ENCODE measurements around the gene ZBED4.

DNA sequence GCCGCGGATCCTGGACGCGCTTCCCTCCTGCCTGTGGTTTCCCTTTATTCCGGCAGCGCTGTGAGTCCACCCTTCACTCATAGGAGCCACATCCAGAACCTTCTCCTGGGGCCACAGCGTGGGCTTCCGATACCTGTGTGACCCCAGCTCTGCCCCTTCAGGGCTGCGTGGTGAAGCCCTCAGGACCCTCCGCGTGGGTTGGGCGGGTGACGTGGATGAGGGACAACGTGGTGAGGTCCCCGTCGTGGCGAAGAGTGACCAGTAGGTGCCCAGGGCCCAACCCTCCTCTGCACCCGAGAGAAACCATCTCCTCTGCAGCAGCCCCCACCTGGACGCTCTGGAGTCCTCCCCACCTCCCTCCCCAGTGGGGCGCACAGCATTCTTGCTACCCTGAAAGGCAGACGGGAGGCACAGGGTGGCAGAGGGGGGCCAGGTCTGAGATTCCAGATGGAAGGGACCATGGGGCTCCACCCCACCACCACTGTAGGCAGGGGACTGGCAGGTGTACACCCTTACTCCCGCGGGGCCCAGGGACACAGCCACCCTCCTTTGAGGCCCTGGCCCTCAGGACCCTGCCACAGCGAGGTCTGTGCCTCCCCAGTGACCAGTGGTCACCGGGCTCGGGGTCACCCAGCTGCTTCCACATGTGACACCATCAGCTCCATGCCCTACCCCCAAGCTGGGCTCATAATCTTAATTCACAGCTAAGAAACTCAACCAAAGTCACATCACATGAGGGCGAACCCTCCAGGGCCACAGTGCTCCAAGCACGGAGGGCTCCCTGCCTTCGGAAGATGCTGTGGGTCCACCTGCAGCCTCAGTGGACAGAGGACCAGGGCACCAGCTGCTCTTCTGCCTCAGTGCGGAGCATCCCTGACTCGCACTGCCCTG, 3.4 kb upstream of the ZBED4 start:
- TF ChIP-seq POLR2A (IDR thresholded peaks at IDR 0.05; ENCODE audit: low read length) (no peak), GATA1 (IDR thresholded peaks at IDR 0.05; ENCODE audit: low read depth, low read length) (no peak)
